ENCODE measurements around the gene SFRP4. TPM values are rescaled to one million over a fixed set of nuclear protein-coding genes. Genes with fewer than 3 reads are reported as not detected.
A peak's percentile ranks its signal among the peaks of the same experiment; 100 is the strongest.

The SFRP4 gene
- total and polyA plus RNA-seq, 2 of the 8 experiments (the other 6 are each of a cell fraction or from before 2014, with no cell fraction given), result 0.03 TPM; not detected in 1

- TF ChIP-seq SUZ12 (IDR thresholded peaks at IDR 0.05; ENCODE audit: low read length) (peak; percentile 78), KDM4A (IDR thresholded peaks at IDR 0.05; ENCODE audit: low read depth, low read length, severe bottlenecking) (peak; percentile 94)
- TF ChIP-seq, protein P1, sequence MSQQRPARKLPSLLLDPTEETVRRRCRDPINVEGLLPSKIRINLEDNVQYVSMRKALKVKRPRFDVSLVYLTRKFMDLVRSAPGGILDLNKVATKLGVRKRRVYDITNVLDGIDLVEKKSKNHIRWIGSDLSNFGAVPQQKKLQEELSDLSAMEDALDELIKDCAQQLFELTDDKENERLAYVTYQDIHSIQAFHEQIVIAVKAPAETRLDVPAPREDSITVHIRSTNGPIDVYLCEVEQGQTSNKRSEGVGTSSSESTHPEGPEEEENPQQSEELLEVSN (IDR thresholded peaks at IDR 0.05), result peak; percentile 98
Measured at GRCh38 chr7:37916017-37916672, 472 bp downstream of the SFRP4 start (continued).

Data from H1 (cell line).